Lung microvascular endothelial cell (primary cell): Measurements from ENCODE around the gene ATP2B2. TPM values are rescaled to one million over a fixed set of nuclear protein-coding genes. Genes with fewer than 3 reads are reported as not detected.

Source experiments
- DNase-seq, 2 donors: peaks; one replicate each; pipeline versions ENCODE4 v3.0.0 to v3.0.0-alpha.2; 2010; ENCODE audit warnings: low read depth in 2 of 2
- total RNA-seq: library from RNA; depleted of rRNA; stranded (reverse); fragments of >200 nt; gene quantifications from 2 replicates; pipeline ENCODE4 v1.2.1, GENCODE V29; 2014

Gene ATP2B2
- total RNA-seq, 1 donor from 2014 or later: not detected

GRCh38 chr3:10285272-10286132 is 219.9 kb downstream of the ATP2B2 start:
- DNase-seq: no peak

GRCh38 chr3:10284496-10284895 is 220.9 kb downstream of the ATP2B2 start:
- DNase-seq: no peak

DNA sequence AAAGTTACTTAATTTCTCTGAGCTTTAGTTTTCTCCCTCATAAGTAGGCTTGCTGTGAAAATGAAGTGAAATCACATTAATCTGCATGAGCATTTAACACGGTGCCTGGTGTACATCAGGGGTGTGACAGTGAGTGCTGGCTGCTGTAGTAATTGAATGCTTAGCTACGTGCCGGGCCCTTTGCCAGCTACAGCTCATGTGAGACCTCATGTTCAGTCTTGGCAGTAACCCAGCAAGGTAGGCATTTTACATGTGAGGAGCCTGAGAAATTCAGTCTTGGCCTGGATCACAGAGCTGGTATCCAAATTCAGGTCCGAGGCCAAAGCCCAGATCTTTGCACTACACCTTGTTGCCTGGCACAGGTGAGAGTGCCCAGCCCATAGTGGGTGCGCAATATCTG is 221.7 kb downstream of the ATP2B2 start:
- DNase-seq: no peak

DNA sequence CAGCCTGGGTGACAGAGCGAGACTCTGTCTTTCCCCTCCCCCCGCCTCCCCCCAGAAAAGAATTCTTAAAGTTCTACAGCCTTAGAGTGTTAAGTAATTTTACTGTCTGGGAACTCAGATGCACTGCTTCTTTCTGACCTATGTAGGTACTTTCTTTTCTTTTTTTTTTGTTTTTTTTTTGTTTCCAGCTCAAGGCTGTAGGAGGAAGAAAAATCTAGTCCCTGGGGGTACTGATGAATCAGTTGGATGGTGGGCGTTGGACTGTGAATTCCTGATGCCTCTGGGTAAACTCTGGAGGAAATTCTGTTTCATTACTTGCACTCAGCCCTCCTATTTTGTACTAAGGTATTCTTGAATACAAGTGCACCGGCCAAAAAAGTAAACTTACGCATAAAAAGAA is 223.4 kb downstream of the ATP2B2 start:
- no peak for DNase-seq

DNA sequence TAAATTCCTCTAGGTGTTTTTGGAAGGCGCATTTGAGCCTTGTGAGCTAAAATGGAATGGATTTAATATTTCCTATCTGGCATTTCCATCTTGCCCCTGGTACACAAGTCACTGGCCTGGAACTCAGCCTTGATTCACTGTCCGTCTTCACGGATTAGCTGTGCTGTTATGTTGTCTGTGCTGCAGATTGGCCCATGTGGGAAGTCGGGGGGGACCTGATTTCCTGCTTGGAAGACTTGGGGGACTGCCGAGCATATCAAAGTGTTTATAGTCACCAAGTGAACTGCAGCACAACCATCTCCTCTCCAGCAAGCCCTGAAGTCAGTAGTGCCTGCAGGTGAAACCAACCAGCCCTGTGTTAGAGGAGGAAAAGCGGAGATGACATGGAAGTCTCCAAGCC is 224.8 kb downstream of the ATP2B2 start:
- DNase-seq: no peak

GRCh38 chr3:10280177-10280529 is 225.2 kb downstream of the ATP2B2 start:
- DNase-seq: no peak

GRCh38 chr3:10279384-10280176 is 225.8 kb downstream of the ATP2B2 start:
- DNase-seq: no peak

DNA sequence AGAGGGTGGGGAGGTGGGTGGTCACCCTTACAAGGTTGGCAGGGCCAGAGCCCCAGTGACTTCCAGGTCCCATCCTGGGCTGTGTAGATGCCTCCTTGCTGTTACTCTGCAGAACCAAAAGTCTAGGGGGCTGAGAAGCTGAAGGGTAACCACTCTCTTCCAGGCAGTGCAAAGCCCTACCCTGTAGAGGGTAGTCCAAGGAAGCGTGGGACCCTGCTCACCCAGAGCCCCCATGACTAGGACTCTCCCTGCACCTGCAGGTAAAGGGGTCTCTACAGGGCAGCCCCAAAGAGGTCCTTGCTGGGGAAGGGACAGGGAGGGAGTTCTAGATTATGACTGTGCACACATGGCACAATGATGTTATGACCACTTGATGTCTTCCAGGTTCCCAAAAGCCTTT is 226.9 kb downstream of the ATP2B2 start:
- no peak for DNase-seq

DNA sequence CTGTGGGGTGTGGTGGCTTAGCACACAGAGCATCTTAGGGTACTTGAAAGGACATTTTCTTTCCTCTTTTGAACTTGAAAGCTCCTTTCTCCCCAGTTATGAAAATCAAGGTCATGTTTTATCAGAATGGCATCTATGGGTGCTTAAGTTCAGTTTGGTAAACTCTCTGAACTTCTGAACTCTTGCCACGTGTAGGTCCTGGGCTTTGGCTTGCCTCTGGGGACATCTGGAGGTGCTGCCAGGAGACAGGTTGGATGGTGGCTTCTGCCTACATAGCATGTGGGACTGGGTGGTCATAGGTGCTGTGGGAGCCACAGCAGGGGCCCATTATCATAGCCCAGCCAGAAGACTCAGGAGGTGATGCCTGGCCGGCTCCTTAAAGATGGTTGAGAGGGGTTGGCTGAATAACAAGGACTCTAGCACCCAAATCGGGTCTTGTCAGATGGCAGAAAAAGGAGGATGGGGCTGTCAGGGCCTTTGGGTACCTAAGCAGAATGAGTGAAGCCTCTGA is 228.2 kb downstream of the ATP2B2 start:
- no peak for DNase-seq

DNA sequence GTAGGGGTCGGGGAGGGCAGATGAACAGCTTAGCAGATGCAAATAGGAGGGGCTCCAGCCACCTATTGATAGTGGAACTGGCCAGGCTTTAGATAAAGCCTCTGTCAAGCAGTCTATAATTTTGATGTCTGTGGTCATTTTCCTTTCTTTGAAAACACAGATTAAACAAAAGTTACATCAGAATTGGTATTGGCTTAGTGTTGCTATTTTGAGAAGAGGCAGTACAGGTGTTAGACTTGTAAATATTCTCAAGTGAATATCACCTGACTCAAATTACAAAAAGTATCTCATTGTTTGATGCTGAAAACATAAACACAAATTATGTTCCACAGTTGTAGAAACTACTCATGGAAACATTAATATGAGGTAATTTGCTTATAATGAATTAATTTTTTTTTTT is 230.8 kb downstream of the ATP2B2 start:
- DNase-seq: no peak

Other genes starting within 250 kb of the ATP2B2 start
- gene GHRL, start 212.6 kb downstream of the ATP2B2 start, total RNA-seq: 0.40 and 0.65 TPM in 2 replicates
- gene SEC13, start 184.5 kb downstream of the ATP2B2 start, total RNA-seq: 250 and 335 TPM in 2 replicates